Measurements from ENCODE around the gene ANO1.

DNA sequence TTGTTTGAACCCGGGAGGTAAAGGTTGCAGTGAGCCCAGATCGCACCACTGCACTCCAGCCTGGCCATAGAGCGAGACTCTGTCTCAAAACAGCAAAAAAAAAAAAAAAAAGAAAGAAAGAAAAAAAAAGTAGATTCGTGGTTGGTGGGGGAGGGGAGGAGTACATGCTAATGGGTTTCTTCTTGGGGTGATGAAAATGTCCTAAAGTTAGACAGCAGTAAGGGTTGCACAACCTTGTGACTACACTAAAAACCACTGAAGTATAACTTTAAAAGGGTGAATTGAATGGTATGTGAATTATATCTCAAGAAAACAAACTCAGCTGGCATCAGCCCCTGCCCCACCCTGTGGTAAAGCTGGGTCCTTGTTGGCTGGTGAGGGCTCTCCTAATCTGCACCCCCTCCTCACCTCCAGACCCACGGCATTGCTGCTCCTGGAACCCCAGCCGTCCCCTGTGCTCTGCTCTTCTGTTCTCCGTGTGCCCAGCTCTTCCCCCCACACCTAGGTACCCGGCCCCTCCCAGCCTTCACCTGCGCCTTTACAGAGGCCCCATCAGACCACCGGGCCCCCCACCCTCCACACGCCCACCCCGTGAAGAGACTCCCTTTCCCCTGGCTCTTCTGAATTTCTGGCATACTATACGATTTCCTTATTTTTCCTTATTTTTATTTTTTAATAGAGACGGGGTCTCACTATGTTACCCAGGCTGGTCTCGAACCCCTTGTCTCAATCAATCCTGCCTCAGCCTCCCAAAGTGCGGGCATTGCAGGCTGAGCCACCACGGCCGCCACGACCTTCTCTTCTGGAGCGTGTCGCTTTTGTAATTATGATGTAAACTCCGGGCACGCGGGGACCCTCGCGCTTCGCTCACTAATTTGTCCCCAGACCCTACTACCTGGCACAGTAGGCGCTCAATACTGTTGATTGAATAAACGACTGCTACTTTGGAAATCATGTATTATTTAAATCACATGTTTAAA is 124.1 kb downstream of the ANO1 start:
- no peak for TF ChIP-seq YY1 (IDR thresholded peaks at IDR 0.05; ENCODE audit: low read depth)
- no peak for TF ChIP-seq FOXM1 (IDR thresholded peaks at IDR 0.05; ENCODE audit: borderline replicate concordance, low read depth)

Measured in Ishikawa (cell line).